Fibroblast of lung (primary cell): ENCODE data around the gene LTBP2.

Source experiments
- EZH2 ChIP-seq: IDR thresholded peaks from 2 replicates; pipeline ENCODE4 v1.5.1; 2012; ENCODE audit warnings: low read length, control low read depth, mild to moderate bottlenecking; ENCODE audit errors: missing control alignments
- TF ChIP-seq, protein P1 (sequence below), 2 donors: IDR thresholded peaks in 1 of 2; conservative IDR thresholded peaks in 1 of 2; 1 replicate in 1 of 2; 2 replicates in 1 of 2; pipeline ENCODE4 v1.5.1; 2011 to 2012; ENCODE audit warnings: low read length in 2 of 2, control low read depth in 1 of 2, inconsistent platforms in 1 of 2, low read depth in 1 of 2, mild to moderate bottlenecking in 1 of 2

GRCh38 chr14:74480046-74480445 lies 132.0 kb downstream of the LTBP2 start:
- TF ChIP-seq, protein P1, sequence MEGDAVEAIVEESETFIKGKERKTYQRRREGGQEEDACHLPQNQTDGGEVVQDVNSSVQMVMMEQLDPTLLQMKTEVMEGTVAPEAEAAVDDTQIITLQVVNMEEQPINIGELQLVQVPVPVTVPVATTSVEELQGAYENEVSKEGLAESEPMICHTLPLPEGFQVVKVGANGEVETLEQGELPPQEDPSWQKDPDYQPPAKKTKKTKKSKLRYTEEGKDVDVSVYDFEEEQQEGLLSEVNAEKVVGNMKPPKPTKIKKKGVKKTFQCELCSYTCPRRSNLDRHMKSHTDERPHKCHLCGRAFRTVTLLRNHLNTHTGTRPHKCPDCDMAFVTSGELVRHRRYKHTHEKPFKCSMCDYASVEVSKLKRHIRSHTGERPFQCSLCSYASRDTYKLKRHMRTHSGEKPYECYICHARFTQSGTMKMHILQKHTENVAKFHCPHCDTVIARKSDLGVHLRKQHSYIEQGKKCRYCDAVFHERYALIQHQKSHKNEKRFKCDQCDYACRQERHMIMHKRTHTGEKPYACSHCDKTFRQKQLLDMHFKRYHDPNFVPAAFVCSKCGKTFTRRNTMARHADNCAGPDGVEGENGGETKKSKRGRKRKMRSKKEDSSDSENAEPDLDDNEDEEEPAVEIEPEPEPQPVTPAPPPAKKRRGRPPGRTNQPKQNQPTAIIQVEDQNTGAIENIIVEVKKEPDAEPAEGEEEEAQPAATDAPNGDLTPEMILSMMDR (conservative IDR thresholded peaks at IDR 0.05 in 1 of 2, IDR thresholded peaks at IDR 0.05 in 1 of 2; ENCODE audit: low read depth in 1 of 2, low read length in 2 of 2), result no peak
- no peak for TF ChIP-seq EZH2
